Mucosa of stomach (tissue), 1 donor: ENCODE data around the gene FBXL20.
"Not testable (repeated sequence)": the region's sequence is repeated elsewhere in the genome, so short reads cannot be mapped to it uniquely, and the experiment has no call there.

Source experiments
- H3K27me3 ChIP-seq: one replicate; pipeline ENCODE4 v1.7.0; 2013; ENCODE audit warnings: mild to moderate bottlenecking, low read length; ENCODE audit not compliant: control insufficient read depth, insufficient read depth
- H3K36me3 ChIP-seq: one replicate; pipeline ENCODE4 v1.7.0; 2013; ENCODE audit warnings: low read length; ENCODE audit not compliant: control insufficient read depth, insufficient read depth
- H3K4me1 ChIP-seq: one replicate; pipeline ENCODE4 v1.7.0; 2013; ENCODE audit warnings: mild to moderate bottlenecking, low read length; ENCODE audit not compliant: control insufficient read depth, insufficient read depth
- H3K4me3 ChIP-seq: one replicate; pipeline ENCODE4 v1.7.0; 2013; ENCODE audit warnings: low read length
- H3K9ac ChIP-seq: one replicate; pipeline ENCODE4 v1.7.0; 2013; ENCODE audit warnings: mild to moderate bottlenecking, low read length, moderate library complexity
- H3K9me3 ChIP-seq: one replicate; pipeline ENCODE4 v1.7.0; 2013; ENCODE audit warnings: mild to moderate bottlenecking, low read length, moderate library complexity; ENCODE audit not compliant: control insufficient read depth
- donor health status: Pancreatic carcinoma.

The FBXL20 gene

DNA sequence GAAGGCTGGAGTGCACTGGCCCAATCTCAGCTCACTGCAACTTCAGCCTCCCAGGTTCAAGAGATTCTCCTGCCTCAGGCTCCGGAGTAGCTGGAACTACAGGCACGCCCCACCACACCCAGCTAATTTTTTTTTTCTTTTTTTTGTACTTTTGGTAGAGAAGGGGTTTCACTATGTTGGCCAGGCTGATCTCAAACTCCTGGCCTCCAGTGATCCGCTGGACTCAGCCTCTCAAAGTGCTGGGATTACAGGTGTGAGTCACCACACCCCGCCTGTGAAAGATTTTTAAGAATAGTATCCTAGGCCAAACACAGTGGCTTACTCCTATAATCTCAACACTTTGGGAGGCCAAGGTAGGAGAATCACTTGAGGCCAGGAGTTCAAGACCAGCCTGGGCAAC lies 33.6 kb downstream of the FBXL20 start:
- not testable (repeated sequence) for H3K36me3 ChIP-seq, H3K4me1 ChIP-seq, H3K27me3 ChIP-seq, H3K9ac ChIP-seq, H3K4me3 ChIP-seq, H3K9me3 ChIP-seq

DNA sequence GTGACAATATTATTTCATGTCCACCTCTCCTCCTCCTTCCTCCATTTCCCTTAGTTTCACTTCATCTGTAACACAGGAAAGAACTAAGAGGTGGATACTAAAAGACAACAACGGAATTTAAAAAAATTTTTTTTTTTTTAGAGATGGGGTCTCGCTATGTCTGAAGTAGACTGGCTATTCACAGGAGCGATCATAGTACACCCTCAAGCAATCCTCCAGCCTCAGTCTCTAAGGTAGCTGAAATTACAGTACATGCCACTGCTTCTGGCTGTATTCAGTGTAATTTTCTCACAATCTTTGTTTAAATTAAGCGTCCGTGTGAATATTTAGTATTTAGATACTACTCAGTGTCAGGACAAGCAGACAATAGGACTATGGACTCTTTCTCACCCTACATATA lies 35.6 kb downstream of the FBXL20 start:
- H3K27me3 ChIP-seq, result no peaks in the 10 kb centered on the region
- H3K4me1 ChIP-seq, result no peaks in the 10 kb centered on the region
- H3K4me3 ChIP-seq, result no peak overlapping the region
- H3K9ac ChIP-seq, result no peak overlapping the region
- no peaks in the 10 kb centered on the region for H3K9me3 ChIP-seq
- H3K36me3 ChIP-seq, result no peaks in the 10 kb centered on the region

GRCh38 chr17:39365242-39365641 lies 36.2 kb downstream of the FBXL20 start:
- no peaks in the 10 kb centered on the region for H3K4me1 ChIP-seq
- no peaks in the 10 kb centered on the region for H3K27me3 ChIP-seq
- H3K36me3 ChIP-seq, result no peaks in the 10 kb centered on the region
- H3K9me3 ChIP-seq, result no peaks in the 10 kb centered on the region
- no peak overlapping the region for H3K9ac ChIP-seq
- H3K4me3 ChIP-seq, result no peak overlapping the region

DNA sequence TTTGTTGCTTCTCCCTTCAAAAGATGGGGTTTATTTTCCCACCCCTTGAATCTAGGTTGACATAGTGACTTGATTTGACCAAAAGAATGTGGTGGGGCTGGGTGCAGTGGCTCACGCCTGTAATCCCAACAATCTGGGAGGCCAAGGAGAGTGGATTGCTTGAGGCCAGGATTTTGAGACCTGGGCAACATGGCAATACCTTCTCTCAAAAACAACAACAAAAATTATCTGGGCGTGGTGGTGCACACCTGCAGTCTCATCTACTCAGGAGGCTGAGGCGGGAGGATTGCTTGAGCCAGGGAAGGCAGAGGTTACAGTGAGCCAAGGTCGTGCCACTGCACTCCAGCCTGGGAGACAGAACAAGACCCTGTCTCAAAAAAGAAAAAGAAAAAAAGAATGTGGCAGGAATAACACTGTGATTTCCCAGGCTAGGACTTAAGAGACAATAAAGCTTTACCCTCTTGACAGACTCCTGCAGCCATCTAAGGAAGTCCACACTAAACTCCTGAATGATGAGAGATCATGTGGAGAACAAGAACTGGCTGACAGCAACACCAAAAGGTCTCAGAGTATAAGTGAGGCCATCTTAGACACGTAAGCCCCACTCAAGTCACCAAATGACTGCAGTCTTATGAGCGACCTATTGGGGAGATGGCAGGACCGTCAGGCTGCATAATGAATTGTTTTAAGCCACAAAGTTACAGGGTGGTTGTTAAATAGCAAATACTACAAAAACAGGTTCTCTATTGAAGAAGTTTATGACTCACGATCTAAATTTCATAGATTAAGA lies 37.0 kb downstream of the FBXL20 start:
- no peaks in the 10 kb centered on the region for H3K36me3 ChIP-seq
- no peak overlapping the region for H3K4me3 ChIP-seq
- H3K4me1 ChIP-seq, result no peaks in the 10 kb centered on the region
- H3K27me3 ChIP-seq, result no peaks in the 10 kb centered on the region
- H3K9ac ChIP-seq, result no peak overlapping the region
- no peaks in the 10 kb centered on the region for H3K9me3 ChIP-seq

DNA sequence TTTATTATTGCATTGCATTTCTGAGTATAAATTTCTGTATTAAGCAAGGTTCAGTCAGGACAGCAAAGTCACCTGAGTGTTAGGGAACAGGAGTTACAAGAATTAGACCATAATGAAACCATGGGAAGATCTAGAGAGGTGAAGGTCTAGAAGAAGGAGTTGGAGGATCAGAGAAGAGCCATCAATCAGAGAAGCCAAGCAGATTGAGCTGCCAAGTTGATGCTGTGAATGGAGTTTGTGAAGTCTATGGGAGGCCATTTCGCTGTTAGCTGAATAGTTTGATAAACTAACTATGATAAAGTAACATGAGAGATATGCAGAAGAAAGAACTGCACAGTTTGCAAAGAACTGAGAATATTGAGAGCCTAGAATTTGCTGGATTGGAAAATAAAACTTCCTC lies 40.4 kb downstream of the FBXL20 start:
- Histone ChIP-seq H3K9ac (no peak overlapping the region), H3K9me3 (no peaks in the 10 kb centered on the region), H3K27me3 (no peaks in the 10 kb centered on the region), H3K4me3 (no peak overlapping the region), H3K4me1 (peaks cover 12% of the 10 kb centered on the region), H3K36me3 (no peaks in the 10 kb centered on the region)

DNA sequence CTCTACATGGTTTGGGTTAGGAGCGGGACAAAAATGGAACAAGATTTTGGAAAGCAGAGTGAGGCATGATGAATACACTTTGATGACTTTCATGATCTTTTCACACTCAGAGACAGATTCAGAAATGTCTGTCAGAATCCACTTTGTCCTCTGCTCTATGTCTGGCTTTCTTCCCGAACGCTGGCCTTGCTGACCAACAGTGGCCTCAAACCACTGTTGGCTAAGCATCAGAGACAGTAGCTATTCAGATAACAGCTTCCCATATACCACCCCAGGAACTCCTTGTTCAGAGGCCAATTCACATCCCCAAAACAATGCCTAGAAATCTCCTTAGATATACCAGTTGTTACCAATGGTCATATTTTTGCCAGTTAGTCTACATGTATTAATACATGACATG lies 40.9 kb downstream of the FBXL20 start:
- H3K9me3 ChIP-seq, result no peaks in the 10 kb centered on the region
- no peaks in the 10 kb centered on the region for H3K36me3 ChIP-seq
- H3K9ac ChIP-seq, result no peak overlapping the region
- peaks cover 12% of the 10 kb centered on the region for H3K4me1 ChIP-seq
- H3K27me3 ChIP-seq, result no peaks in the 10 kb centered on the region
- H3K4me3 ChIP-seq, result no peak overlapping the region

DNA sequence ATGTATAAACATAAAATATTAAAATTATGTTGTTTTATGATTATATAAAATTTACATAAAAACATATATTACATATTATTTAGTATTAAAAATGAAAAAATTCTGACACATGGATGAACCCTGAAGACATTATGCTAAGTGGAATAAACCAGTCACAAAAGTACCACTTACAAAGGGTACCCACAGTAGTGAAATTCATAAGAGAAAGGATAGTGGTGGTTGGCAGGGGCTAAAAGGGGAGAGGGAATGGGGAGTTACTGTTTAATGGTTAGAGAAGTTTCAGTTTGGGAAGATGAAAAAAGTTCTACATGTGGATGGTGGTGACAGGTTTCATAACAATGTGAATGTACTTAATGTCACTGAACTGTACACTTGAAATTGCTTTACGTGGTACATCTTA lies 41.4 kb downstream of the FBXL20 start:
- H3K27me3 ChIP-seq, result no peaks in the 10 kb centered on the region
- no peaks in the 10 kb centered on the region for H3K36me3 ChIP-seq
- H3K9me3 ChIP-seq, result no peaks in the 10 kb centered on the region
- no peak overlapping the region for H3K4me3 ChIP-seq
- peaks cover 12% of the 10 kb centered on the region for H3K4me1 ChIP-seq
- H3K9ac ChIP-seq, result no peak overlapping the region

DNA sequence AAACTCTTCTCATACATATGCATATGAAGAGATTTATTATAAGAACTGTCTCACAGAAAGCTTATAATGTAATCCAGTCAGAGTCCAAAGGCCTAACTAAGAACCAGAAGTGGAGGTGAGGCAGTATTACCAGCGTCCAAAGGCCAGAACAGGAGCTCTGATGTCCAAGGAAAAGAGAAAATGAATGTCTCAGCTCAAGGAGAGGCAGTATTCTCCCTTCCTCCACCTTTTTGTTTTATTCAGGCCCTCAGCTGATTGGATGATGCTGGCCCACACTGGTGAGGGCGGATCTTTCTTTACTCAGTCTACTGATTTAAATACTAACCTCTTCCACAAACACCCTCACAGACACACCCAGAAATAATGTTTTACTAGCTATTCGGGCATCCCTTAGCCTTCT lies 43.4 kb downstream of the FBXL20 start:
- H3K9me3 ChIP-seq, result no peaks in the 10 kb centered on the region

DNA sequence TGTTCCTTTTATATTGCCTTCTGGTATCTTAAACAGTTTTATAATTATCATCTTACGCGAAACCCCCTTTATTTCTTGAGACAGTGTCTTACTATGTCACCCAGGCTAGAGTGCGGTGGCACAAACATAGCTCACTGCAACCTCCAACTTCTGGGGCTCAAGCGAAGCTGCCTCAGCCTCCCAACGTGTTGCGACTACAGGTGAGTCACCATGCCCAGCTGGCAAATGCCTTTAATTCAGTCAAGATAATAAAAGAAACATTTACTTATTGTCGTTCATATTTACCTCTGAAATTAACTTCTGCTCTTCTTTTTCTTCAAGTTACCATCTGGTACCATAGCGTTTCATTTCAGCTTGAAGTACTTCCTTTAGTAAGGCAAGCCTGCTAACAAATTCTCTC lies 43.9 kb downstream of the FBXL20 start:
- Histone ChIP-seq H3K36me3 (no peaks in the 10 kb centered on the region), H3K4me1 (peaks cover 12% of the 10 kb centered on the region), H3K27me3 (no peaks in the 10 kb centered on the region), H3K9me3 (no peaks in the 10 kb centered on the region), H3K9ac (no peak overlapping the region), H3K4me3 (no peak overlapping the region)

More for the DNA sequence above, 43.4 kb downstream of the FBXL20 start:
- H3K36me3 ChIP-seq, result no peaks in the 10 kb centered on the region
- no peak overlapping the region for H3K9ac ChIP-seq
- H3K4me1 ChIP-seq, result peaks cover 12% of the 10 kb centered on the region
- H3K27me3 ChIP-seq, result no peaks in the 10 kb centered on the region
- no peak overlapping the region for H3K4me3 ChIP-seq

DNA sequence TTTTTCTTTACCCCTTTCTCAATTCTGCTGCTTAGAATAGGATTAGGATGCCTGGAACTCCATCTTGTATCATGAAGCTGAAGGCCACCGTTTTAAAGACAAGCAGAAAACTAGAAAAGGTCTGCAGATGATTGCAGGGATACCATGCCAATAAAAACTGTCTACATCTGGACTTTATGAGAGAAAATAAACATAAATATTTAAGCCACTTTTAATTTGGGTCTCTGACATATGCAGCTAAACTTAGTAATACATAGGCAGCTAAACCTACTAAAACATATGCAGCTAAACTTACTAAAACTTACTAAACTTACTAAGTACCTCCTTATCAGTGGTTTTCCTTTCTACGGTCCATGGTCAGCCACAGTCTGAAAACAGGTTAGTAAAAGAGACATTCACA lies 48.4 kb downstream of the FBXL20 start:
- Histone ChIP-seq H3K4me3 (no peak overlapping the region), H3K9ac (no peak overlapping the region), H3K27me3 (no peaks in the 10 kb centered on the region), H3K9me3 (no peaks in the 10 kb centered on the region), H3K4me1 (peaks cover 12% of the 10 kb centered on the region), H3K36me3 (no peaks in the 10 kb centered on the region)

DNA sequence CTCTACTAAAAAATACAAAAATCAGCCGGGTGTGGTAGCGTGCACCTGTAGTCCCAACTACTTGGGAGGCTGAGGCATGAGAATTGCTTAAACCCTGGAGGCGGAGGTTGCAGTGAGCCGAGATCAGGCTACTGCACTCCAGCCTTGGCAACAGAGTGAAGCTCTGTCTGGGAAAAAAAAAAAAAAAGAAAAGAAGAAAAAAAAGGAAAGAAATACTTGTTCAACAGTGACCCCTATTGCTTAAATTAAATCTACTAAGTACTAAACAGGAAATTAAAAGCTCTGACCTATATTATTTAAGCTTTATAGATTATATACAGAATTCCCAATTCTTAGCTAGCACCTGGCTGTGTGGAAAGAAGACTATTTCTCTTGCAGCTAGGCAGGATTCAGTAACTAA lies 48.9 kb downstream of the FBXL20 start:
- Histone ChIP-seq H3K36me3 (no peaks in the 10 kb centered on the region), H3K27me3 (no peaks in the 10 kb centered on the region), H3K4me3 (no peak overlapping the region), H3K4me1 (peaks cover 7% of the 10 kb centered on the region), H3K9ac (no peak overlapping the region), H3K9me3 (no peaks in the 10 kb centered on the region)

DNA sequence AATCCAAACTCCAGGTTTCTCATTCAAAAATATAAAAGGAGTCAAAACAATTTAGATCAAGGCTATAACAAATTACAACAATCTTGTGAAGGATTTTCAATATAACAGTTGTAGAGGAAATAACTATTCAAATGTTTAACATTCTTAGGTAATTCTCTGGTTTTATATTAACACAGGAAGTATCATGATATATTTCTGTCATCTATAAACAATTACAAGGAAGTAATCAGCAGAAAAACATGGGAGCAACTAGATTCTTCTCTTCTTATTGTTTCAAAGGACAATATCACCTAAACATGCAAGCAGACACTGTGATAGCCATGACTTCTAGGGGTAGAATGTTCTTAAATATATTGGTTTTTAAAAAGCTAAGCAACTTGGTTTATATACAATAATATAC lies 49.9 kb downstream of the FBXL20 start:
- Histone ChIP-seq H3K4me3 (no peak overlapping the region), H3K27me3 (no peaks in the 10 kb centered on the region), H3K4me1 (peaks cover 4% of the 10 kb centered on the region), H3K9me3 (no peaks in the 10 kb centered on the region), H3K9ac (peak overlapping the region; percentile 28), H3K36me3 (no peaks in the 10 kb centered on the region)

GRCh38 chr17:39349246-39349645 lies 52.2 kb downstream of the FBXL20 start:
- Histone ChIP-seq H3K9me3 (no peaks in the 10 kb centered on the region), H3K4me3 (no peak overlapping the region), H3K9ac (no peak overlapping the region), H3K27me3 (no peaks in the 10 kb centered on the region), H3K36me3 (no peaks in the 10 kb centered on the region), H3K4me1 (peaks cover 4% of the 10 kb centered on the region)
